Non-pigmented ciliary epithelial cell (primary cell): ENCODE results near the gene SLC39A11.

Source experiments
- DNase-seq: peaks from one replicate; pipeline ENCODE4 v3.0.0-alpha.2; 2010; ENCODE audit warnings: low read depth

The SLC39A11 gene

GRCh38 chr17:72684405-72685020 lies 408.0 kb downstream of the SLC39A11 start:
- DNase-seq: no peak

GRCh38 chr17:72683506-72684404 lies 408.7 kb downstream of the SLC39A11 start:
- DNase-seq: peak; percentile 70

GRCh38 chr17:72682605-72683004 lies 409.9 kb downstream of the SLC39A11 start:
- DNase-seq: no peak

- DNase-seq: no peak
Observed at GRCh38 chr17:72681844-72682243, 410.6 kb downstream of the SLC39A11 start.

- DNase-seq: peak; percentile 83
Observed at GRCh38 chr17:72677714-72678390, 414.6 kb downstream of the SLC39A11 start.

GRCh38 chr17:72677108-72677507 lies 415.4 kb downstream of the SLC39A11 start:
- DNase-seq: no peak

GRCh38 chr17:72672729-72673128 lies 419.8 kb downstream of the SLC39A11 start:
- no peak for DNase-seq

GRCh38 chr17:72671016-72671415 lies 421.5 kb downstream of the SLC39A11 start:
- no peak for DNase-seq

- no peak for DNase-seq
Observed at GRCh38 chr17:72667096-72668063, 425.1 kb downstream of the SLC39A11 start.

- DNase-seq: no peak
Observed at GRCh38 chr17:72665852-72666851, 426.3 kb downstream of the SLC39A11 start.

GRCh38 chr17:72662827-72663190 lies 429.7 kb downstream of the SLC39A11 start:
- no peak for DNase-seq

- no peak for DNase-seq
Observed at GRCh38 chr17:72661945-72662826, 430.3 kb downstream of the SLC39A11 start.

GRCh38 chr17:72661116-72661944 lies 431.2 kb downstream of the SLC39A11 start:
- no peak for DNase-seq

GRCh38 chr17:72660274-72661115 lies 432.0 kb downstream of the SLC39A11 start:
- DNase-seq: no peak

- DNase-seq: no peak
Observed at GRCh38 chr17:72659811-72660210, 432.7 kb downstream of the SLC39A11 start.

GRCh38 chr17:72658675-72659074 lies 433.8 kb downstream of the SLC39A11 start:
- no peak for DNase-seq

GRCh38 chr17:72657467-72658317 lies 434.8 kb downstream of the SLC39A11 start:
- DNase-seq: no peak
